ENCODE results near the gene CENPX.

CENPX gene

DNA sequence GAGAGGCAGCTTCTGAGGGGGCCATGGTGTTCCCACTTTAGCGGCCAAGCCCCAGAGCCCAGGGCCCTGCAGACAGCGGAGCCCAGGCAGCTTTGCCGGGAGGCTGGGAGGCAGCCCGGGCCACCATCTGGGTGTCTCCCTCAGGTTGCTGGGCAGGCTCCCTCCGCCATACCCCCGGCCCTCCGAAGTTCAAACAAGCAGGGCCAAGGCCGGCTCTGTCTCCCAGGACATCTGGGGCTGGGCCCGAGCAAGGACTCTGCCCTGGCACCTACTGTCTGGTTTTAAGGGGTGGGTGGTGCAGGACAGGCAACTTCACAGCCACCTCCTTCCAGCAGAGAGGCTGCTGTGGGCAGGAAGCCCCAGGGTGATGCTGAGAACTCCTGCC, 40.3 kb upstream of the CENPX start:
- TF ChIP-seq CTCF (IDR thresholded peaks at IDR 0.05; ENCODE audit: insufficient read depth, low read depth, low read length, missing control alignments): no peak
- no peak for DNase-seq (ENCODE audit: low read depth)
- no peak overlapping the region for H3K4me3 ChIP-seq (ENCODE audit: low read depth, low read length)

GRCh38 chr17:82062076-82062983, 39.7 kb upstream of the CENPX start:
- no peak overlapping the region for H3K4me3 ChIP-seq (ENCODE audit: low read depth, low read length)
- TF ChIP-seq CTCF (IDR thresholded peaks at IDR 0.05; ENCODE audit: insufficient read depth, low read depth, low read length, missing control alignments): no peak
- DNase-seq (ENCODE audit: low read depth): no peak

GRCh38 chr17:82061047-82061925, 38.6 kb upstream of the CENPX start:
- no peak for TF ChIP-seq CTCF (IDR thresholded peaks at IDR 0.05; ENCODE audit: insufficient read depth, low read depth, low read length, missing control alignments)
- no peak for DNase-seq (ENCODE audit: low read depth)
- no peak overlapping the region for H3K4me3 ChIP-seq (ENCODE audit: low read depth, low read length)

GRCh38 chr17:82060614-82061013, 37.9 kb upstream of the CENPX start:
- no peak overlapping the region for H3K4me3 ChIP-seq (ENCODE audit: low read depth, low read length)
- TF ChIP-seq CTCF (IDR thresholded peaks at IDR 0.05; ENCODE audit: insufficient read depth, low read depth, low read length, missing control alignments): no peak
- no peak for DNase-seq (ENCODE audit: low read depth)

DNA sequence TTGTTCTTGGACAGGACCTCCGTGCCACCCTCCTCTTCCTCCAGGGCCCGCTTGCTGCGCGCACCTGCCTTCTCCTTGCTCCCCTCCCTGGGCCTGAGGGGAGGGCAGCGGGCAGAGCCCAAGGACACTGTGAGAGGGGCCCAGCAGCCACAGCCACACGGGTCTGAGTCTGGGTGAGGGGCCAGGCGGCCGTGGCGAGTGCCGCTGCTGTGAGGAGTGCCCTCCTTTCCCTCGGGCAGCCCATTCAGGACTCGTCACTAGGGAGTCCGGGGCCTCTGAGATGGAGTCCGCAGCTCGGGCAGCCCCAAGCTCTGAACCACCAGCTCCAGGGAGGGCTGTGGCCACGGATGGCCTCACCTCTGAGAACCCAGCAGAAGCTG, 37.3 kb upstream of the CENPX start:
- no peak for DNase-seq (ENCODE audit: low read depth)
- H3K4me3 ChIP-seq (ENCODE audit: low read depth, low read length): no peak overlapping the region
- no peak for TF ChIP-seq CTCF (IDR thresholded peaks at IDR 0.05; ENCODE audit: insufficient read depth, low read depth, low read length, missing control alignments)

DNA sequence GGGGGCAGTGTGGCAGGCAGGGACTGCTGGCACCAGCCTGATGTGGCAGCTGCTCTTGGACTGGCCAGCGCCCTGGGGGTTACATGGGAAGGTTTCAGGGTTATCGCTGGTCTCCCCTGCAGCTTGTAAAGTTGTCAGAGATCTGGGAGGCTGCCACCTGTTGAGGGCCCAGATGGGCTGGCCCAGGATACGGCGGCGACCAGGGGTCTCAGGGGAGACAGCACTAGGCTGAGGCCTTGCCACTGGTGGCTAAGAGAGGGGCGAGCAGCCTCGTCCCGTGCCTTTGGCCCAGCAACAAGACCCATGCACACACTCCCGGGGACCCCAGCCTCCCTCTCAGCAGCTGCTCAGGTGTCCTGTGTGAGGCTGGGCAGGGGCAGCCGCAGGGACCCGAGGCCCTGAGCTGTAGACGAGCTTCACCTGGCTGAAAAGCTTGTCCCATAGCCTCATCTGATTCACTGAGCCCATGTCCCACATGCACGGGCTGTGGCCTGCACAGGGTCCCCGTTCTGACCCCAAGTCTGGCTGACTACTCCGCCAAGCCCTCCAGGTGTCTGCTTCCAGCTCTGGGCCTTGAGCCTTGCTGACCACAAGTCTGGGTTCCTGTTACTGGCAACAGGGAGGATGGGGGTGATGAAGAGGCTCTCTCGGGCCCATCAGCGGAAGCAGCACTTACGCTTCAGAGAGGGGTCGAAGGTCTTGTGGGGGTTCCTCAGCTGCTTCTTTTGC, 36.8 kb upstream of the CENPX start:
- no peak for DNase-seq (ENCODE audit: low read depth)
- no peak overlapping the region for H3K4me3 ChIP-seq (ENCODE audit: low read depth, low read length)
- no peak for TF ChIP-seq CTCF (IDR thresholded peaks at IDR 0.05; ENCODE audit: insufficient read depth, low read depth, low read length, missing control alignments)
